ENCODE measurements around the gene GCDH. TPM values are rescaled to one million over a fixed set of nuclear protein-coding genes. Genes with fewer than 3 reads are reported as not detected.

Gene GCDH
- total and polyA plus RNA-seq, 2 of the 8 experiments (the other 6 are each of a cell fraction or from before 2014, with no cell fraction given): 67.3 to 89.4 TPM

DNA sequence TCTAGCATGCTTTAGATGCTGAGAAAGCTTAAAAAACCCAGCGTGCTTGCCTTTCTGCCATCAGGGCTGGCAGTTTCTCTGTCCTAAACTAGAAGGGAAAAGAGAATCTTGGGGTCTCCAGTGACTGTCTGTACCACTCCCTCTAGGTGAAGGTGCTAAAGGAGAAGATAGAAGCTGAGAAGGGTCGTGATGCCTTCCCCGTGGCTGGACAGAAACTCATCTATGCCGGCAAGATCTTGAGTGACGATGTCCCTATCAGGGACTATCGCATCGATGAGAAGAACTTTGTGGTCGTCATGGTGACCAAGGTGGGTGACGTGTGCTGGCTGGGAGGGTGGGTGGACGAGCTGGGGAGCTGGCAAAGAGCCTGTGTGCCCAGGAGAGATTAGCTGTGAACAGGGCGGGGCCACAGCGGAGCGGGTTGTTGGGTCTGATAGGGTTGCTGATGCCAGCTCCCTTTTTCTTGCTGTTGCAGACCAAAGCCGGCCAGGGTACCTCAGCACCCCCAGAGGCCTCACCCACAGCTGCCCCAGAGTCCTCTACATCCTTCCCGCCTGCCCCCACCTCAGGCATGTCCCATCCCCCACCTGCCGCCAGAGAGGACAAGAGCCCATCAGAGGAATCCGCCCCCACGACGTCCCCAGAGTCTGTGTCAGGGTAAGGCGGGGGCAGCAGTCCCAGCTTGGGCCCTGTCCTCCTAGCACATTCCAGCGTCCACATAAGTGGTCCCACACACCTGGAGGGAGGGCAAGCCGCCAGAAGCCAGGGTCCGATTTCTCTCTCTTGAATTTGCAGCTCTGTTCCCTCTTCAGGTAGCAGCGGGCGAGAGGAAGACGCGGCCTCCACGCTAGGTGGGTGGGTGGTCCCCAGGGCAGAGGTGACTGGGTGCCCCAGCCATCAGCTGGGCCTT is 57.0 kb downstream of the GCDH start:
- H3K27ac ChIP-seq (ENCODE audit: low read depth, low read length): no peak overlapping the region
- H4K8ac ChIP-seq (ENCODE audit: extremely low read depth, insufficient read depth, low read length): no peak overlapping the region
- peak overlapping the region in 1 of 2 experiments; percentile 80; a peak in 1 of 4 replicates for H3K4me2 ChIP-seq (ENCODE audit: insufficient read depth in 1 of 2, low read depth in 2 of 2, low read length in 2 of 2)
- no peak overlapping the region for H3K18ac ChIP-seq (ENCODE audit: extremely low read depth, low read length)
- H2BK20ac ChIP-seq (ENCODE audit: low read length): no peak overlapping the region
- H2BK120ac ChIP-seq (replicated peaks; ENCODE audit: low read depth, low read length): no peak overlapping the region
- no peak overlapping the region for H4K5ac ChIP-seq (ENCODE audit: insufficient read length, low read depth, low read length)
- WGBS, 2 experiments (ENCODE audit: extremely low coverage in 1 of 2, insufficient coverage in 1 of 2, insufficient read length in 1 of 2, insufficient replicate concordance in 2 of 2, low coverage in 1 of 2, low lambda C conversion rate in 2 of 2, missing lambda C conversion rate in 1 of 2): 90% methylated on average over 27 of the region's 28 CpGs; no CpG with 5 or more reads in 1 of the 2 experiments
- peaks cover 0 to 19% of the 10 kb centered on the region in 2 experiments; a peak in 2 of 4 replicates for H3K79me2 ChIP-seq (ENCODE audit: control insufficient read depth in 1 of 2, insufficient read depth in 2 of 2, low read length in 2 of 2)
- H3K79me1 ChIP-seq (ENCODE audit: low read depth, low read length): peaks cover 2% of the 10 kb centered on the region; the same call in 1 of the 2 replicates
- H3K27me3 ChIP-seq (replicated peaks in 1 of 4; ENCODE audit: control insufficient read depth in 3 of 4, extremely low read depth in 1 of 4, insufficient read depth in 3 of 4, low read length in 3 of 4): no peaks in the 10 kb centered on the region
- no peak overlapping the region for H2BK12ac ChIP-seq (ENCODE audit: low read depth, low read length)
- FAIRE-seq (no peak), DNase-seq (ENCODE audit: low read depth in 1 of 2, low spot score in 2 of 2) (no peak)
- H3K56ac ChIP-seq (replicated peaks; ENCODE audit: insufficient read length, low read depth, low read length): no peak overlapping the region
- peaks cover 5 to 9% of the 10 kb centered on the region in 2 experiments for H4K20me1 ChIP-seq (replicated peaks in 1 of 2; ENCODE audit: control insufficient read depth in 1 of 2, insufficient read depth in 2 of 2, low read length in 2 of 2)
- H2BK15ac ChIP-seq (ENCODE audit: low read length): no peak overlapping the region
- H2BK5ac ChIP-seq (ENCODE audit: low read depth, low read length): peak overlapping the region; percentile 58; the same call in 1 of the 2 replicates
- H3K4me3 ChIP-seq (ENCODE audit: extremely low read depth in 1 of 4, insufficient read depth in 2 of 4, low read depth in 3 of 4, low read length in 4 of 4): 0 out of 8 replicates have a peak overlapping the region, but pooled peaks of 1 of the 4 experiments have one; percentile 89
- no peak overlapping the region for H3K4ac ChIP-seq (replicated peaks; ENCODE audit: insufficient read length, low read depth, low read length)
- H2AFZ ChIP-seq (ENCODE audit: low read length): no peak overlapping the region
- H3K14ac ChIP-seq (ENCODE audit: insufficient read length): no peak overlapping the region
- H3K23me2 ChIP-seq (ENCODE audit: low read depth, low read length): no peaks in the 10 kb centered on the region
- ChIA-PET CTCF (ENCODE audit: partially characterized antibody) (interaction anchor here (2.2 to 3.1 kb wide), 2 partner anchors 18 to 29 kb away, joined by 5 to 18 read pairs; no protein-coding TSS in a partner anchor), POLR2A (ENCODE audit: partially characterized antibody) (interaction anchor here (1.0 to 4.0 kb wide), 11 partner anchors 7 to 63 kb away, joined by 3 to 43 read pairs (median 4); partner anchors contain the start of genes CALR, FARSA, GADD45GIP1 and GCDH)
- H3K4me1 ChIP-seq (replicated peaks in 1 of 4; ENCODE audit: control insufficient read depth in 3 of 4, insufficient read depth in 4 of 4, low read length in 3 of 4): peaks cover 0 to 3% (median under 1%) of the 10 kb centered on the region in 4 experiments; a peak in 1 of 7 replicates
- H3K9ac ChIP-seq (replicated peaks in 1 of 4; ENCODE audit: extremely low read depth in 1 of 4, low read depth in 3 of 4, low read length in 3 of 4): 0 out of 7 replicates have a peak overlapping the region, but pooled peaks of 2 of the 4 experiments have one; percentile 6 to 22
- no peak overlapping the region for H4K91ac ChIP-seq (replicated peaks; ENCODE audit: insufficient read length, low read length)
- H2AK5ac ChIP-seq (ENCODE audit: low read depth, low read length): no peak overlapping the region
- H3K9me3 ChIP-seq (ENCODE audit: insufficient read depth in 2 of 2, low read depth in 1 of 2, low read length in 1 of 2): no peaks in the 10 kb centered on the region
- peaks cover 25 to 65% (median 39%) of the 10 kb centered on the region in 4 experiments for H3K36me3 ChIP-seq (ENCODE audit: control insufficient read depth in 2 of 4, insufficient read depth in 4 of 4, low read length in 3 of 4)
- H3K23ac ChIP-seq (ENCODE audit: insufficient read length): no peak overlapping the region
- TF ChIP-seq FOSL1 (IDR thresholded peaks at IDR 0.05; ENCODE audit: insufficient read depth, low read depth, low read length) (no peak), SIN3A (conservative IDR thresholded peaks at IDR 0.05 in 1 of 2, IDR thresholded peaks at IDR 0.05 in 1 of 2; ENCODE audit: low read depth in 1 of 2, low read length in 2 of 2) (no peak), TAF1 (IDR thresholded peaks at IDR 0.05; ENCODE audit: low read depth, low read length) (no peak), CTBP2 (IDR thresholded peaks at IDR 0.05; ENCODE audit: borderline replicate concordance, insufficient read depth, insufficient read length, low read length) (no peak), TCF12 (IDR thresholded peaks at IDR 0.05; ENCODE audit: low read depth, low read length) (no peak), HDAC6 (IDR thresholded peaks at IDR 0.05; ENCODE audit: low read depth, low read length) (no peak), KDM1A (IDR thresholded peaks at IDR 0.05; ENCODE audit: borderline replicate concordance, low read length) (no peak), SP4 (IDR thresholded peaks at IDR 0.05; ENCODE audit: low read length) (no peak)
- TF ChIP-seq, protein P1, sequence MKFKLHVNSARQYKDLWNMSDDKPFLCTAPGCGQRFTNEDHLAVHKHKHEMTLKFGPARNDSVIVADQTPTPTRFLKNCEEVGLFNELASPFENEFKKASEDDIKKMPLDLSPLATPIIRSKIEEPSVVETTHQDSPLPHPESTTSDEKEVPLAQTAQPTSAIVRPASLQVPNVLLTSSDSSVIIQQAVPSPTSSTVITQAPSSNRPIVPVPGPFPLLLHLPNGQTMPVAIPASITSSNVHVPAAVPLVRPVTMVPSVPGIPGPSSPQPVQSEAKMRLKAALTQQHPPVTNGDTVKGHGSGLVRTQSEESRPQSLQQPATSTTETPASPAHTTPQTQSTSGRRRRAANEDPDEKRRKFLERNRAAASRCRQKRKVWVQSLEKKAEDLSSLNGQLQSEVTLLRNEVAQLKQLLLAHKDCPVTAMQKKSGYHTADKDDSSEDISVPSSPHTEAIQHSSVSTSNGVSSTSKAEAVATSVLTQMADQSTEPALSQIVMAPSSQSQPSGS (IDR thresholded peaks at IDR 0.05; ENCODE audit: low read length): no peak
